ENCODE results near the gene SPATA33.

GRCh38 chr16:89717688-89718505, 60.3 kb downstream of the SPATA33 start:
- TF ChIP-seq, protein P1, sequence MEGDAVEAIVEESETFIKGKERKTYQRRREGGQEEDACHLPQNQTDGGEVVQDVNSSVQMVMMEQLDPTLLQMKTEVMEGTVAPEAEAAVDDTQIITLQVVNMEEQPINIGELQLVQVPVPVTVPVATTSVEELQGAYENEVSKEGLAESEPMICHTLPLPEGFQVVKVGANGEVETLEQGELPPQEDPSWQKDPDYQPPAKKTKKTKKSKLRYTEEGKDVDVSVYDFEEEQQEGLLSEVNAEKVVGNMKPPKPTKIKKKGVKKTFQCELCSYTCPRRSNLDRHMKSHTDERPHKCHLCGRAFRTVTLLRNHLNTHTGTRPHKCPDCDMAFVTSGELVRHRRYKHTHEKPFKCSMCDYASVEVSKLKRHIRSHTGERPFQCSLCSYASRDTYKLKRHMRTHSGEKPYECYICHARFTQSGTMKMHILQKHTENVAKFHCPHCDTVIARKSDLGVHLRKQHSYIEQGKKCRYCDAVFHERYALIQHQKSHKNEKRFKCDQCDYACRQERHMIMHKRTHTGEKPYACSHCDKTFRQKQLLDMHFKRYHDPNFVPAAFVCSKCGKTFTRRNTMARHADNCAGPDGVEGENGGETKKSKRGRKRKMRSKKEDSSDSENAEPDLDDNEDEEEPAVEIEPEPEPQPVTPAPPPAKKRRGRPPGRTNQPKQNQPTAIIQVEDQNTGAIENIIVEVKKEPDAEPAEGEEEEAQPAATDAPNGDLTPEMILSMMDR (IDR thresholded peaks at IDR 0.05; ENCODE audit: low read depth, low read length): no peak
- TF ChIP-seq EZH2phosphoT487 (IDR thresholded peaks at IDR 0.05; ENCODE audit: low read depth): no peak

Measured in OCI-LY3 (cell line).